Fibroblast of lung (primary cell): ENCODE results near the gene ERCC6L2. TPM values are rescaled to one million over a fixed set of nuclear protein-coding genes. Genes with fewer than 3 reads are reported as not detected.

Experiments
- DNase-seq, 2 donors: peaks; one replicate each; pipeline versions ENCODE4 v3.0.0 to v3.0.0-alpha.2; 2010; ENCODE audit warnings: low read depth in 2 of 2
- H2AFZ ChIP-seq: 2 replicates; pipeline ENCODE4 v1.5.1; 2012; ENCODE audit warnings: low read length, control low read depth, inconsistent platforms
- H3K27ac ChIP-seq: 2 replicates; pipeline ENCODE4 v1.5.1; 2011; ENCODE audit warnings: low read length, control low read depth; ENCODE audit not compliant: insufficient read depth
- H3K27me3 ChIP-seq: 2 replicates; pipeline ENCODE4 v1.5.1; 2011; ENCODE audit warnings: mild to moderate bottlenecking, low read length; ENCODE audit not compliant: control insufficient read depth, insufficient read depth
- H3K36me3 ChIP-seq: 2 replicates; pipeline ENCODE4 v1.5.1; 2011; ENCODE audit warnings: low read length; ENCODE audit not compliant: control insufficient read depth, insufficient read depth
- H3K4me1 ChIP-seq: 2 replicates; pipeline ENCODE4 v1.5.1; 2011; ENCODE audit warnings: low read length; ENCODE audit not compliant: control insufficient read depth, insufficient read depth; ENCODE audit errors: extremely low read depth
- H3K4me2 ChIP-seq: 2 replicates; pipeline ENCODE4 v1.5.1; 2011; ENCODE audit warnings: low read length, control low read depth; ENCODE audit not compliant: insufficient read depth; ENCODE audit errors: extremely low read depth
- H3K4me3 ChIP-seq, 4 experiments: fragments of 200-600 bp in 1 of 4; sonication (generic) in 1 of 4; replicated peaks in 1 of 4; 2 replicates each; pipeline ENCODE4 v1.5.1; 2011 to 2016; ENCODE audit warnings: low read length in 4 of 4, low read depth in 3 of 4, mild to moderate bottlenecking in 3 of 4, control low read depth in 2 of 4, inconsistent platforms in 1 of 4, mixed read lengths in 1 of 4; ENCODE audit not compliant: insufficient read depth in 1 of 4; ENCODE audit errors: control extremely low read depth in 1 of 4
- H3K79me2 ChIP-seq: 2 replicates; pipeline ENCODE4 v1.5.1; 2012; ENCODE audit warnings: mild to moderate bottlenecking, low read length, inconsistent platforms; ENCODE audit not compliant: control insufficient read depth, insufficient read depth
- H3K9ac ChIP-seq: 2 replicates; pipeline ENCODE4 v1.5.1; 2011; ENCODE audit warnings: mild to moderate bottlenecking, low read length, control low read depth; ENCODE audit not compliant: insufficient read depth
- H3K9me3 ChIP-seq: 2 replicates; pipeline ENCODE4 v1.5.1; 2012; ENCODE audit warnings: low read depth, low read length; ENCODE audit not compliant: control insufficient read depth, insufficient read depth
- H4K20me1 ChIP-seq: 2 replicates; pipeline ENCODE4 v1.5.1; 2011; ENCODE audit warnings: low read length; ENCODE audit not compliant: control insufficient read depth, insufficient read depth; ENCODE audit errors: extremely low read depth
- EZH2 ChIP-seq: IDR thresholded peaks from 2 replicates; pipeline ENCODE4 v1.5.1; 2012; ENCODE audit warnings: low read length, control low read depth, mild to moderate bottlenecking; ENCODE audit errors: missing control alignments
- polyA plus RNA-seq, 2 donors: library from polyadenylated mRNA; depleted of rRNA in 1 of 2; stranded (reverse) in 1 of 2; unstranded in 1 of 2; fragments of >200 nt; gene quantifications; 2 replicates each; pipeline ENCODE4 v1.2.1, GENCODE V29; 2011 to 2012; ENCODE audit warnings: missing spikeins in 1 of 2
- total RNA-seq: library from RNA; depleted of rRNA; stranded (reverse); fragments of >200 nt; gene quantifications from 2 replicates; pipeline ENCODE4 v1.2.1, GENCODE V29; 2014
- TF ChIP-seq, protein P1 (sequence below), 2 donors: IDR thresholded peaks in 1 of 2; conservative IDR thresholded peaks in 1 of 2; 1 replicate in 1 of 2; 2 replicates in 1 of 2; pipeline ENCODE4 v1.5.1; 2011 to 2012; ENCODE audit warnings: low read length in 2 of 2, control low read depth in 1 of 2, inconsistent platforms in 1 of 2, low read depth in 1 of 2, mild to moderate bottlenecking in 1 of 2

The ERCC6L2 gene
- total and polyA plus RNA-seq, 2 donors (not counting 1 experiment from before 2014, with no cell fraction given) = 45.0 to 117 TPM

DNA sequence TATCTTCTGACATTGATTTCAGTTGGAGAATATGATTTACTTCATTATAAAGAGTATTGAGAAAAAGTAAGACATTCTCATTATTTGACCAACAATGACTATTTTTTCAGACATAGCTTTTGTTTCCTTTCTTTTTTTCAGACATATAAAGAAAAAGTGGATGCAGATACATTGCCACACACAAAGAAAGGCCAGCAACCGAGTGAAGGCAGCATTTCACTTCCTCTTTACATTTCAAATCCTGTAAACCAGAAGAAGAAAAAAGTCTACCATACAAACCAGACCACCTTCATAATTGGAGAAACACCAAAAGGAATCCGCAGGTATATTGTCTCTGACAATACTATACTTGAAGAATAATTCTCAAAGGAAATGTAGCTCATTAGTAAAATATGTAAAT lies 128.9 kb downstream of the ERCC6L2 start:
- TF ChIP-seq, protein P1, sequence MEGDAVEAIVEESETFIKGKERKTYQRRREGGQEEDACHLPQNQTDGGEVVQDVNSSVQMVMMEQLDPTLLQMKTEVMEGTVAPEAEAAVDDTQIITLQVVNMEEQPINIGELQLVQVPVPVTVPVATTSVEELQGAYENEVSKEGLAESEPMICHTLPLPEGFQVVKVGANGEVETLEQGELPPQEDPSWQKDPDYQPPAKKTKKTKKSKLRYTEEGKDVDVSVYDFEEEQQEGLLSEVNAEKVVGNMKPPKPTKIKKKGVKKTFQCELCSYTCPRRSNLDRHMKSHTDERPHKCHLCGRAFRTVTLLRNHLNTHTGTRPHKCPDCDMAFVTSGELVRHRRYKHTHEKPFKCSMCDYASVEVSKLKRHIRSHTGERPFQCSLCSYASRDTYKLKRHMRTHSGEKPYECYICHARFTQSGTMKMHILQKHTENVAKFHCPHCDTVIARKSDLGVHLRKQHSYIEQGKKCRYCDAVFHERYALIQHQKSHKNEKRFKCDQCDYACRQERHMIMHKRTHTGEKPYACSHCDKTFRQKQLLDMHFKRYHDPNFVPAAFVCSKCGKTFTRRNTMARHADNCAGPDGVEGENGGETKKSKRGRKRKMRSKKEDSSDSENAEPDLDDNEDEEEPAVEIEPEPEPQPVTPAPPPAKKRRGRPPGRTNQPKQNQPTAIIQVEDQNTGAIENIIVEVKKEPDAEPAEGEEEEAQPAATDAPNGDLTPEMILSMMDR (conservative IDR thresholded peaks at IDR 0.05 in 1 of 2, IDR thresholded peaks at IDR 0.05 in 1 of 2; ENCODE audit: low read depth in 1 of 2, low read length in 2 of 2) = no peak
- TF ChIP-seq EZH2 = no peak
- H3K4me3 ChIP-seq = no peak overlapping the region
- peaks cover 4% of the 10 kb centered on the region for H3K36me3 ChIP-seq
- H3K9ac ChIP-seq = no peak overlapping the region
- H3K9me3 ChIP-seq = no peaks in the 10 kb centered on the region
- no peaks in the 10 kb centered on the region for H3K4me1 ChIP-seq
- no peak overlapping the region for H3K4me2 ChIP-seq
- H2AFZ ChIP-seq = no peak overlapping the region
- H3K27ac ChIP-seq = no peak overlapping the region
- no peaks in the 10 kb centered on the region for H3K27me3 ChIP-seq
- no peaks in the 10 kb centered on the region for H4K20me1 ChIP-seq
- no peaks in the 10 kb centered on the region for H3K79me2 ChIP-seq
- no peak for DNase-seq

DNA sequence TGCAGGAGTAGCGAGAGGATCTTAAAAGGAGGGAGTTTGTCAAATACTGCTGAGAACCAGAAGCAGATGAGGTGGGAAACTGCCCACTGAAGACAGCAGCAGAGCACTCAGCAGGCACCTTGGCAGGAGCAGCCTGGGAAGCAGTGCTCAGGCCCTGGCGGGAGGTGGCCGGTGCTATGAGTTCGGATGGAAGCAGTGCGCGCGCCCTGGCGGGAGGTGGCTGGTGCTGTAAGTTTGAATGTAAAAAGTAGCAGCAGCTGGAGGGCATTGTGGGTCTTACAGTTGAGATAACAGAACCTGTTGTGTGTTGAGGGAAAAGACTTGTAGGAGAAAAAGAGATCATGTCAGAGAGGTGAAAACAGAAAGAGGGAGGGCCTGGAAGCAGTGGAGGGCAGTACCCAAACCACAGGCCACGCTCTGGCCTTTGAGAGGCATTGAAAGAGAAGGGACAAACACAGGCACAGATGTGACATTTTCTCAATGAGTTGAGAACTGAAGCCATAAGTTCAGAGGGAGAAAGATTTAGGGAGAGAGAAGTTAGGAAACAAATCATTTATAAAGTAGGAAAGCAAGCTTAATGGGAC lies 130.9 kb downstream of the ERCC6L2 start:
- no peak overlapping the region for H3K4me3 ChIP-seq
- H2AFZ ChIP-seq = no peak overlapping the region
- no peak overlapping the region for H3K4me2 ChIP-seq
- peaks cover 4% of the 10 kb centered on the region for H3K36me3 ChIP-seq
- no peak overlapping the region for H3K27ac ChIP-seq
- no peaks in the 10 kb centered on the region for H3K9me3 ChIP-seq
- no peaks in the 10 kb centered on the region for H3K27me3 ChIP-seq
- H4K20me1 ChIP-seq = no peaks in the 10 kb centered on the region
- H3K79me2 ChIP-seq = no peaks in the 10 kb centered on the region
- H3K4me1 ChIP-seq = no peaks in the 10 kb centered on the region
- H3K9ac ChIP-seq = no peak overlapping the region
- TF ChIP-seq EZH2 = no peak
- TF ChIP-seq, protein P1 (conservative IDR thresholded peaks at IDR 0.05 in 1 of 2, IDR thresholded peaks at IDR 0.05 in 1 of 2; ENCODE audit: low read depth in 1 of 2, low read length in 2 of 2) = no peak
- DNase-seq = no peak

DNA sequence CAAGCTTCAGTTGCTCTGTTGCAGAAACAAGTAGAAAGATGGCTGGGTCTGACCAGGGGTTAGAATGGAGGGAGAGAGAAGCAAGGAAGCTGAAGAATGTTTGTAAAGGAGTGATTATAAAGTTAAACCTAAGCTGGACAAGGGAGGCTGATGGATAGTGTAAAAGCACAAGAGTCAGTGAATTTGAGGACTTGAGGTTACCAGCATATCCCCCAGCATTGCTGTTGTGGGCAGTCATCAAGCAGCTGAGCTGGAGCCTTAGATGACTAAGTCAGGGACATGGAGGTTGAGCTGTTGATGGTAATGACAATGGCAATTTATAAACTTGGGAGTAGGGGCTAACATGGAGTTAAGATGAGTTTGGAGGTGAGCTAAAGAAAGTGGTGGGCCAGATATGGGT lies 131.5 kb downstream of the ERCC6L2 start:
- TF ChIP-seq EZH2 = no peak
- TF ChIP-seq, protein P1 (conservative IDR thresholded peaks at IDR 0.05 in 1 of 2, IDR thresholded peaks at IDR 0.05 in 1 of 2; ENCODE audit: low read depth in 1 of 2, low read length in 2 of 2) = no peak
- Histone ChIP-seq H3K4me1 (no peaks in the 10 kb centered on the region), H3K4me2 (no peak overlapping the region), H4K20me1 (no peaks in the 10 kb centered on the region), H3K79me2 (no peaks in the 10 kb centered on the region), H3K36me3 (peaks cover 4% of the 10 kb centered on the region), H3K27ac (no peak overlapping the region), H2AFZ (no peak overlapping the region), H3K4me3 (no peak overlapping the region), H3K27me3 (no peaks in the 10 kb centered on the region), H3K9me3 (no peaks in the 10 kb centered on the region), H3K9ac (no peak overlapping the region)
- DNase-seq = peak; percentile 51 to 80
